MM.1S (cell line): ENCODE data around the gene NSD2.

ENCODE experiments used
- DNase-seq: peaks from one replicate; pipeline ENCODE4 v3.0.0-alpha.2; 2015
- H2AFZ ChIP-seq: fragments of 300-600 bp; sonication (generic); 2 replicates; pipeline ENCODE4 v1.6.0; 2016; ENCODE audit warnings: antibody characterized with exemption, low read length
- H3F3A ChIP-seq: fragments of 300-600 bp; sonication (generic); 2 replicates; pipeline ENCODE4 v1.6.1; 2016; ENCODE audit warnings: mild to moderate bottlenecking, antibody characterized with exemption, low read length, moderate library complexity, mixed read lengths; ENCODE audit not compliant: insufficient read depth
- H3K27ac ChIP-seq: fragments of 300-600 bp; sonication (generic); 2 replicates; pipeline ENCODE4 v1.5.1; 2016; ENCODE audit warnings: mild to moderate bottlenecking, low read length
- H3K27me3 ChIP-seq: fragments of 300-600 bp; sonication (generic); replicated peaks from 2 replicates; pipeline ENCODE4 v1.6.0; 2016; ENCODE audit warnings: low read length; ENCODE audit not compliant: insufficient read depth
- H3K36me3 ChIP-seq: fragments of 300-600 bp; sonication (generic); replicated peaks from 2 replicates; pipeline ENCODE4 v1.6.1; 2016; ENCODE audit warnings: mild to moderate bottlenecking, low read length, mixed read lengths; ENCODE audit not compliant: insufficient read depth
- H3K4me1 ChIP-seq: fragments of 300-600 bp; sonication (generic); 2 replicates; pipeline ENCODE4 v1.6.1; 2016; ENCODE audit warnings: low read length, mixed read lengths
- H3K4me2 ChIP-seq: fragments of 300-600 bp; sonication (generic); 2 replicates; pipeline ENCODE4 v1.6.0; 2016; ENCODE audit warnings: low read depth, low read length
- H3K4me3 ChIP-seq: fragments of 300-600 bp; sonication (generic); 2 replicates; pipeline ENCODE4 v1.5.1; 2016; ENCODE audit warnings: low read length, mixed read lengths
- H3K79me2 ChIP-seq: fragments of 300-600 bp; sonication (generic); 2 replicates; pipeline ENCODE4 v1.6.1; 2016; ENCODE audit warnings: mixed run types, low read length, mixed read lengths
- H3K9ac ChIP-seq: fragments of 300-600 bp; sonication (generic); 2 replicates; pipeline ENCODE4 v1.6.1; 2016; ENCODE audit warnings: low read length, mixed read lengths
- H3K9me2 ChIP-seq: fragments of 300-600 bp; sonication (generic); replicated peaks from 2 replicates; pipeline ENCODE4 v1.6.1; 2016; ENCODE audit warnings: mild to moderate bottlenecking, low read length, mixed read lengths; ENCODE audit not compliant: insufficient read depth
- H3K9me3 ChIP-seq: fragments of 300-600 bp; sonication (generic); replicated peaks from 2 replicates; pipeline ENCODE4 v1.6.1; 2016; ENCODE audit warnings: mild to moderate bottlenecking, low read length, mixed read lengths; ENCODE audit not compliant: insufficient read depth
- H4K20me1 ChIP-seq: fragments of 300-600 bp; sonication (generic); 2 replicates; pipeline ENCODE4 v1.6.1; 2016; ENCODE audit warnings: mild to moderate bottlenecking, low read length, moderate library complexity, mixed read lengths; ENCODE audit not compliant: insufficient read depth
- EZH2 ChIP-seq: fragments of 300-600 bp; sonication (generic); optimal IDR thresholded peaks from 2 replicates; pipeline ENCODE3; 2017; ENCODE audit warnings: low read depth, mild to moderate bottlenecking, antibody characterized with exemption, low read length, mixed read lengths
- EZH2phosphoT487 ChIP-seq: fragments of 300-600 bp; sonication (generic); IDR thresholded peaks from 2 replicates; pipeline ENCODE4 v1.6.1; 2018; ENCODE audit warnings: antibody characterized with exemption, low read length
- TF ChIP-seq, protein P1 (sequence below): fragments of 300-600 bp; sonication (generic); IDR thresholded peaks from 2 replicates; pipeline ENCODE4 v1.5.1; 2016; ENCODE audit warnings: antibody characterized with exemption, low read length, mixed read lengths

The NSD2 gene

GRCh38 chr4:1846580-1846979 lies 24.6 kb upstream of the NSD2 start:
- H3K9me3 ChIP-seq, result no peaks in the 10 kb centered on the region
- no peak overlapping the region for H3K9ac ChIP-seq
- H3K79me2 ChIP-seq, result peaks cover 76% of the 10 kb centered on the region
- H3F3A ChIP-seq, result no peaks in the 10 kb centered on the region
- no peak overlapping the region for H3K27ac ChIP-seq
- H3K4me1 ChIP-seq, result no peaks in the 10 kb centered on the region
- H3K36me3 ChIP-seq, result no peaks in the 10 kb centered on the region
- TF ChIP-seq EZH2, result no peak
- TF ChIP-seq, protein P1, sequence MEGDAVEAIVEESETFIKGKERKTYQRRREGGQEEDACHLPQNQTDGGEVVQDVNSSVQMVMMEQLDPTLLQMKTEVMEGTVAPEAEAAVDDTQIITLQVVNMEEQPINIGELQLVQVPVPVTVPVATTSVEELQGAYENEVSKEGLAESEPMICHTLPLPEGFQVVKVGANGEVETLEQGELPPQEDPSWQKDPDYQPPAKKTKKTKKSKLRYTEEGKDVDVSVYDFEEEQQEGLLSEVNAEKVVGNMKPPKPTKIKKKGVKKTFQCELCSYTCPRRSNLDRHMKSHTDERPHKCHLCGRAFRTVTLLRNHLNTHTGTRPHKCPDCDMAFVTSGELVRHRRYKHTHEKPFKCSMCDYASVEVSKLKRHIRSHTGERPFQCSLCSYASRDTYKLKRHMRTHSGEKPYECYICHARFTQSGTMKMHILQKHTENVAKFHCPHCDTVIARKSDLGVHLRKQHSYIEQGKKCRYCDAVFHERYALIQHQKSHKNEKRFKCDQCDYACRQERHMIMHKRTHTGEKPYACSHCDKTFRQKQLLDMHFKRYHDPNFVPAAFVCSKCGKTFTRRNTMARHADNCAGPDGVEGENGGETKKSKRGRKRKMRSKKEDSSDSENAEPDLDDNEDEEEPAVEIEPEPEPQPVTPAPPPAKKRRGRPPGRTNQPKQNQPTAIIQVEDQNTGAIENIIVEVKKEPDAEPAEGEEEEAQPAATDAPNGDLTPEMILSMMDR, result no peak
- TF ChIP-seq EZH2phosphoT487, result no peak
- no peak overlapping the region for H3K4me2 ChIP-seq
- H3K9me2 ChIP-seq, result no peaks in the 10 kb centered on the region
- H3K27me3 ChIP-seq, result no peaks in the 10 kb centered on the region
- DNase-seq, result no peak
- H3K4me3 ChIP-seq, result no peak overlapping the region
- H4K20me1 ChIP-seq, result no peaks in the 10 kb centered on the region
- no peak overlapping the region for H2AFZ ChIP-seq

DNA sequence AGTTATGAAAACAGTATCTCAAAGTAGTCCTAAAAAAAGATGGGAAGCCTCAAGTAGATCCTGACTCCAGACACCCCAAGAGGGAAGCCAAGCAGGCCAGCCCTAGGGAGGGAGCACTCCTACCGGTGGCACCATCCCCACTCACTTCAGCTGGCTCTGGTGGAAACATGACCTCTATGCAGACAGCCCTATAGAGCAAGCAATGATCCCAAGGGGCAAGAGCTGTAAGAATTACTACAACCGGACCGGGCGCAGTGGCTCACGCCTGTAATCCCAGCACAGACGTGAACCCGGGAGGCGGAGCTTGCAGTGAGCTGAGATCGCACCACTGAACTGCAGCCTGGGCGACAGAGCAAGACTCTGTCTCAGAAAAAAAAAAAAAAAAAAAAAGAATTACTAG lies 20.9 kb upstream of the NSD2 start:
- Histone ChIP-seq H3K27me3 (no peaks in the 10 kb centered on the region), H3K4me2 (no peak overlapping the region), H3K4me3 (no peak overlapping the region), H2AFZ (no peak overlapping the region), H3K36me3 (no peaks in the 10 kb centered on the region), H3K9me2 (no peaks in the 10 kb centered on the region), H3K4me1 (no peaks in the 10 kb centered on the region; the same call in 1 of the 2 replicates), H3F3A (no peaks in the 10 kb centered on the region), H3K27ac (no peak overlapping the region), H3K79me2 (peaks cover 80% of the 10 kb centered on the region), H3K9ac (no peak overlapping the region), H4K20me1 (peaks cover 4% of the 10 kb centered on the region; the same call in 1 of the 2 replicates), H3K9me3 (no peaks in the 10 kb centered on the region)
- no peak for TF ChIP-seq EZH2
- TF ChIP-seq, protein P1, result no peak
- no peak for TF ChIP-seq EZH2phosphoT487
- no peak for DNase-seq

DNA sequence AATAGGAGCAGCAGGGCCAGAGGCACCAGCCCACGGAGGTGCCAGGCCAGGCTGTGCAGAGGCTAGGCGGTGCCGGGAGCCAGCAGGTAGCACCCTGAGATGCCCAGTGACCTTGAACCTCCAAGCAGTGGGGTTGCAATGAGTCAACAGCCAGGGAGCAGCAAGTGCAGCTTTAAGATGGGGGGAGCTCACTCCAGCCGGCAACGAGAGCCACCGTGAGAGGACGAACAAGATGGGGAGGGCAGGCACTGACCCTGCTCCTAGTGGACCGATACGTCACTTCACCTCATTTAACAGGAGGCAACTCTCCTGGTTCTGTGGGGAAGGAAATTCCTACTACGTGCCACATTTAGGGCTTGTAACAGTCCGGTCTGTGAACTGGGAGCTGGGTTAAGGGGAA lies 20.0 kb upstream of the NSD2 start:
- Histone ChIP-seq H3K27me3 (no peaks in the 10 kb centered on the region), H3K9me3 (no peaks in the 10 kb centered on the region), H3K4me3 (no peak overlapping the region), H3K27ac (no peak overlapping the region), H3K36me3 (no peaks in the 10 kb centered on the region), H3F3A (no peaks in the 10 kb centered on the region), H3K9me2 (no peaks in the 10 kb centered on the region), H3K9ac (no peak overlapping the region), H3K4me2 (no peak overlapping the region), H4K20me1 (peaks cover 4% of the 10 kb centered on the region; the same call in 1 of the 2 replicates), H3K4me1 (no peaks in the 10 kb centered on the region; the same call in 1 of the 2 replicates), H2AFZ (no peak overlapping the region), H3K79me2 (peaks cover 77% of the 10 kb centered on the region)
- TF ChIP-seq, protein P1, result no peak
- TF ChIP-seq EZH2phosphoT487 (no peak), EZH2 (no peak)
- no peak for DNase-seq
